K562 (cell line): Measurements from ENCODE around the gene GLCCI1. TPM values are rescaled to one million over a fixed set of nuclear protein-coding genes. Genes with fewer than 3 reads are reported as not detected.

Experiments used
- BCL6 ChIP-seq: fragments of 250-450 bp; sonication (Bioruptor Pico); IDR thresholded peaks from 2 replicates; pipeline ENCODE4 v1.4.0; 2020
- CBFA2T3 ChIP-seq: fragments of 450-650 bp; IDR thresholded peaks from 2 replicates; pipeline ENCODE4 v1.6.1; 2017
- ELK1 ChIP-seq: sonication (generic); formaldehyde crosslinking; IDR thresholded peaks from 2 replicates; pipeline ENCODE4 v1.8.1; 2022; ENCODE audit warnings: missing genetic modification reagents
- ESRRA ChIP-seq: fragments of 450-650 bp; IDR thresholded peaks from 2 replicates; pipeline ENCODE4 v1.6.1; 2014; ENCODE audit warnings: low read depth, mild to moderate bottlenecking, moderate library complexity, borderline replicate concordance
- FOXA1 ChIP-seq: fragments of 450-650 bp; IDR thresholded peaks from 2 replicates; pipeline ENCODE4 v1.6.1; 2016; ENCODE audit warnings: mild to moderate bottlenecking, borderline replicate concordance
- FOXA3 ChIP-seq, 2 experiments: fragments of 450-650 bp in 1 of 2; sonication (generic) in 1 of 2; formaldehyde crosslinking; IDR thresholded peaks in 1 of 2; conservative IDR thresholded peaks in 1 of 2; 2 replicates each; pipeline versions ENCODE4 v1.4.0 to v1.8.0; 2020 to 2022; ENCODE audit warnings: mild to moderate bottlenecking in 2 of 2, missing genetic modification reagents in 1 of 2
- HDAC2 ChIP-seq: fragments of 450-650 bp; IDR thresholded peaks from 2 replicates; pipeline ENCODE4 v1.6.1; 2016; ENCODE audit warnings: mild to moderate bottlenecking
- JUND ChIP-seq, 2 experiments: IDR thresholded peaks; 2 replicates in 1 of 2; 3 replicates in 1 of 2; pipeline ENCODE4 v1.6.1; 2011; ENCODE audit warnings: borderline replicate concordance in 2 of 2, low read depth in 2 of 2, low read length in 2 of 2, improper control_type of control experiment in 1 of 2, missing biosample characterization in 1 of 2, missing genetic modification characterization in 1 of 2, missing genetic modification reagents in 1 of 2
- TAL1 ChIP-seq: fragments of 450-650 bp; IDR thresholded peaks from 2 replicates; pipeline ENCODE4 v1.6.1; 2016; ENCODE audit warnings: mild to moderate bottlenecking
- ZNF140 ChIP-seq: fragments of 250-450 bp; sonication (Bioruptor Pico); IDR thresholded peaks from 2 replicates; pipeline ENCODE4 v1.8.0; 2021; ENCODE audit warnings: moderate library complexity, mild to moderate bottlenecking, inconsistent platforms
- ZNF398 ChIP-seq: fragments of 250-450 bp; sonication (Bioruptor Pico); IDR thresholded peaks from 2 replicates; pipeline ENCODE4 v1.8.0; 2021; ENCODE audit warnings: moderate library complexity, mild to moderate bottlenecking, inconsistent platforms
- ZNF407 ChIP-seq: fragments of 450-650 bp; IDR thresholded peaks from 2 replicates; pipeline ENCODE4 v1.6.1; 2016; ENCODE audit warnings: low read depth
- ZNF445 ChIP-seq: fragments of 250-450 bp; sonication (Bioruptor Pico); IDR thresholded peaks from 2 replicates; pipeline ENCODE4 v1.4.0; 2020; ENCODE audit warnings: low read depth, mild to moderate bottlenecking, moderate library complexity
- ZNF518B ChIP-seq: fragments of 250-450 bp; sonication (Bioruptor Pico); IDR thresholded peaks from 2 replicates; pipeline ENCODE4 v1.5.0; 2021; ENCODE audit warnings: mild to moderate bottlenecking, moderate library complexity
- polyA plus RNA-seq, 8 experiments: library from polyadenylated mRNA; depleted of rRNA in 4 of 8; stranded (reverse) in 5 of 8; unstranded in 3 of 8; fragments of >200 nt; fragmentation: Nextera tagmentation in 2 of 8; fragmentation: Illumina TruSeq in 1 of 8; extraction: Ambion mirVana in 2 of 8; extraction: Trizol in 1 of 8; gene quantifications; 2 replicates each; pipeline versions ENCODE4 v1.2.1 to v1.2.3, GENCODE V29; 2011 to 2014; ENCODE audit warnings: inconsistent platforms in 1 of 8, missing spikeins in 1 of 8
- total RNA-seq, 7 experiments: library from RNA; depleted of rRNA in 6 of 7; stranded (reverse); fragments of >200 nt in 6 of 7; fragmentation: Illumina TruSeq in 2 of 7; extraction: Trizol in 2 of 7; gene quantifications; 2 replicates each; pipeline versions ENCODE4 v1.2.1 to v1.2.3, GENCODE V29; 2011 to 2021; ENCODE audit warnings: low replicate concordance in 1 of 7

The GLCCI1 gene
- total and polyA plus RNA-seq, 9 of the 15 experiments (the other 6 are each of a cell fraction or from before 2014, with no cell fraction given), result 2.7 to 11.9 (median 7.2) TPM

GRCh38 chr7:8035192-8035591 lies 66.6 kb downstream of the GLCCI1 start (continued):
- TF ChIP-seq ZNF140 (no peak), HDAC2 (no peak), FOXA1 (no peak), ZNF518B (CRISPR knock-in tag) (no peak), CBFA2T3 (peak; percentile 81), ELK1 (no peak), ZNF398 (no peak), ZNF445 (CRISPR knock-in tag) (no peak), JUND (IDR thresholded peaks at IDR 0.05; ENCODE audit: borderline replicate concordance, low read depth, low read length) (no peak), JUND (tag; IDR thresholded peaks at IDR 0.05; ENCODE audit: borderline replicate concordance, low read depth, low read length) (no peak), BCL6 (CRISPR knock-in tag) (no peak), FOXA3 (CRISPR knock-in tag; conservative IDR thresholded peaks at IDR 0.05 in 1 of 2, IDR thresholded peaks at IDR 0.05 in 1 of 2) (0 out of 4 replicates have a peak, but pooled peaks of 1 of the 2 experiments have one; percentile 28), TAL1 (peak; percentile 69; the same call in 1 of the 2 replicates), ESRRA (no peak), ZNF407 (no peak)
